Lung (tissue), 16 donors: ENCODE results near the gene HAND1. TPM values are rescaled to one million over a fixed set of nuclear protein-coding genes. Genes with fewer than 3 reads are reported as not detected.

Source experiments
- ATAC-seq: fragments of 200-7000 bp; cut with Tn5 transposase; one replicate; pipeline ENCODE4 v1.9.1; 2020; ENCODE audit warnings: moderate number of reproducible peaks; ENCODE audit not compliant: insufficient read depth, low FRiP score
- DNase-seq, 3 donors: peaks; one replicate each; pipeline ENCODE4 v3.0.0-alpha.2; 2013 to 2017
- H3K27ac ChIP-seq, 2 donors: one replicate each; pipeline ENCODE4 v1.5.1; 2013; ENCODE audit warnings: mild to moderate bottlenecking in 2 of 2, moderate library complexity in 2 of 2, control low read depth in 1 of 2, inconsistent platforms in 1 of 2, low read depth in 1 of 2, low read length in 1 of 2
- H3K27me3 ChIP-seq, 3 donors: one replicate each; pipeline ENCODE4 v1.5.1; 2013; ENCODE audit warnings: low read length in 2 of 3; ENCODE audit not compliant: control insufficient read depth in 3 of 3, insufficient read depth in 3 of 3
- H3K36me3 ChIP-seq, 4 donors: one replicate each; pipeline ENCODE4 v1.5.1; 2013; ENCODE audit warnings: low read length in 4 of 4, mild to moderate bottlenecking in 1 of 4, moderate library complexity in 1 of 4; ENCODE audit not compliant: control insufficient read depth in 4 of 4, insufficient read depth in 4 of 4
- H3K4me1 ChIP-seq, 5 donors: one replicate each; pipeline ENCODE4 v1.5.1; 2013; ENCODE audit warnings: low read length in 5 of 5, mild to moderate bottlenecking in 2 of 5, moderate library complexity in 1 of 5; ENCODE audit not compliant: control insufficient read depth in 5 of 5, insufficient read depth in 5 of 5
- H3K4me3 ChIP-seq: one replicate; pipeline ENCODE4 v1.5.1; 2013; ENCODE audit warnings: mild to moderate bottlenecking, control low read depth, moderate library complexity
- H3K9ac ChIP-seq, 2 donors: one replicate each; pipeline ENCODE4 v1.5.1; 2013; ENCODE audit warnings: low read length in 2 of 2, control low read depth in 1 of 2; ENCODE audit not compliant: insufficient read depth in 1 of 2
- H3K9me3 ChIP-seq, 4 donors: one replicate each; pipeline ENCODE4 v1.5.1; 2013; ENCODE audit warnings: low read length in 3 of 4, mild to moderate bottlenecking in 1 of 4, moderate library complexity in 1 of 4; ENCODE audit not compliant: control insufficient read depth in 4 of 4, insufficient read depth in 3 of 4
- CTCF ChIP-seq: IDR thresholded peaks from 2 replicates; pipeline ENCODE4 v1.5.1; 2012; ENCODE audit warnings: mild to moderate bottlenecking; ENCODE audit errors: control extremely low read depth, extremely low read depth
- WGBS, 2 donors: extraction: QIAGEN DNeasy Blood & Tissue Kit; methylation state at CpG; one replicate each; pipeline ENCODE4 v1.1.7; 2013; 5-methylcytosine and 5-hydroxymethylcytosine counted together
- long read RNA-seq, 5 donors: transcript quantifications; one replicate each; lab custom pipeline, GENCODE V29; 2026
- polyA plus RNA-seq, 2 donors: library from polyadenylated mRNA; stranded (reverse); fragments of 200-250 nt; gene quantifications; one replicate each; pipeline ENCODE4 v1.2.1, GENCODE V29; 2013
- total RNA-seq, 2 donors: library from RNA; depleted of rRNA in 1 of 2; stranded (reverse); fragments of >200 nt in 1 of 2; gene quantifications; one replicate each; pipeline ENCODE4 v1.2.1, GENCODE V29; 2014 to 2021
- donor health status: control.
- donor health status: control.
- donor health status: Bipolar disorder and iron deficiency.
- donor health status: healthy.
- donor health status: DM: yes; HTN: yes; CAD: no.

Gene HAND1
- under 1 TPM in 1 of 2 donors, not detected in 1; 0.21 TPM for total RNA-seq
- polyA plus RNA-seq = under 1 TPM; 0.02 to 0.12 TPM
- long read RNA-seq, donor 1 = 0 reads
- long read RNA-seq, donor 2 = 0 reads
- long read RNA-seq, donor 3 = 0 reads
- long read RNA-seq, donor 4 = 0 reads
- long read RNA-seq, donor 5 = 0 reads

GRCh38 chr5:154478224-154478565 is at the start of gene HAND1:
Gene HAND1 (minus strand): TSS chr5:154478227. CDS start chr5:154478008, 219 bp downstream.
- peak; percentile 32 for ATAC-seq
- peaks cover 0 to 37% (median 5%) of the 10 kb centered on the region in 5 donors for H3K4me1 ChIP-seq
- peak; percentile 57 to 69 (median 62) for DNase-seq

GRCh38 chr5:154526231-154527226 is 48.5 kb upstream of the HAND1 start:
- TF ChIP-seq CTCF = no peak
- Histone ChIP-seq H3K4me3 (no peak overlapping the region), H3K36me3 (no peaks in the 10 kb centered on the region), H3K9me3 (peaks cover 0 to 5% (median 0%) of the 10 kb centered on the region in 4 donors), H3K27ac (no peak overlapping the region), H3K9ac (no peak overlapping the region), H3K27me3 (peaks cover 0 to 7% (median 0%) of the 10 kb centered on the region in 3 donors), H3K4me1 (peaks cover 0 to 8% (median 0%) of the 10 kb centered on the region in 5 donors)
- no peak for ATAC-seq
- 85 to 92% methylated on average over 12 of the region's 12 CpGs for WGBS, 2 donors
- DNase-seq = no peak

More at GRCh38 chr5:154478224-154478565, at the start of gene HAND1:
- no peak for TF ChIP-seq CTCF
- H3K9me3 ChIP-seq = peaks cover 0 to 14% (median 0%) of the 10 kb centered on the region in 4 donors
- peak within 1 kb of the TSS in 1 of 2 donors; percentile 88 for H3K27ac ChIP-seq
- H3K9ac ChIP-seq = no peak within 1 kb of the TSS
- WGBS, 2 donors = 1 to 3% methylated on average over 20 of the region's 20 CpGs
- H3K27me3 ChIP-seq = peaks cover 11 to 96% (median 95%) of the 10 kb centered on the region in 3 donors
- no peak within 1 kb of the TSS for H3K4me3 ChIP-seq
- H3K36me3 ChIP-seq = no peaks in the 10 kb centered on the region

- Histone ChIP-seq H3K4me1 (peaks cover 0 to 8% (median 0%) of the 10 kb centered on the region in 5 donors), H3K27me3 (peaks cover 2 to 7% (median 6%) of the 10 kb centered on the region in 3 donors), H3K36me3 (no peaks in the 10 kb centered on the region), H3K9me3 (peaks cover 0 to 5% (median 0%) of the 10 kb centered on the region in 4 donors), H3K27ac (no peak overlapping the region), H3K4me3 (no peak overlapping the region), H3K9ac (no peak overlapping the region)
- WGBS, 2 donors = 68 to 78% methylated on average over 2 of the region's 2 CpGs
- DNase-seq = no peak
- no peak for TF ChIP-seq CTCF
- peak; percentile 19 for ATAC-seq
Measured at GRCh38 chr5:154524859-154525258, 46.8 kb upstream of the HAND1 start.
